Left ventricle myocardium inferior (tissue), 1 donor: ENCODE results near the gene CLSTN2. TPM values are rescaled to one million over a fixed set of nuclear protein-coding genes. Genes with fewer than 3 reads are reported as not detected.

Experiments
- DNase-seq: peaks from one replicate; pipeline ENCODE4 v3.0.0-alpha.2; 2020
- H3K27ac ChIP-seq: fragments of 200-600 bp; replicated peaks from 2 replicates; pipeline ENCODE4 v1.8.0; 2021
- H3K27me3 ChIP-seq: fragments of 200-600 bp; 2 replicates; pipeline ENCODE4 v1.8.0; 2021; ENCODE audit warnings: low read depth
- H3K36me3 ChIP-seq: fragments of 200-600 bp; 2 replicates; pipeline ENCODE4 v1.8.0; 2021
- H3K4me1 ChIP-seq: fragments of 200-600 bp; 2 replicates; pipeline ENCODE4 v1.8.0; 2021
- H3K4me3 ChIP-seq: fragments of 200-600 bp; 2 replicates; pipeline ENCODE4 v1.8.0; 2021; ENCODE audit warnings: mild to moderate bottlenecking, moderate library complexity
- H3K9me3 ChIP-seq: fragments of 200-600 bp; replicated peaks from 2 replicates; pipeline ENCODE4 v1.8.0; 2021
- intact Hi-C: fragments of 100-400 bp; cut with micrococcal nuclease; formaldehyde crosslinking; loops from one replicate; pipeline ENCODE4 v1.11.0; 2022
- total RNA-seq: library from RNA; stranded (reverse); fragmentation: NEBNext Ultra II Directional; extraction: Animal tissue kit (Norgen Biotek cat#: 25700); gene quantifications from one replicate; pipeline ENCODE4 v1.2.1, GENCODE V29; 2021
- TF ChIP-seq, protein P1 (sequence below): fragments of 200-600 bp; IDR thresholded peaks from 2 replicates; pipeline ENCODE4 v1.8.0; 2021; ENCODE audit warnings: antibody characterized with exemption, mild to moderate bottlenecking, borderline replicate concordance
- donor health status: DM: no; HTN: yes; CAD: no; lungs with severe emphysema.

CLSTN2 gene
- total RNA-seq, 1 donor from 2014 or later = 7.0 TPM

DNA sequence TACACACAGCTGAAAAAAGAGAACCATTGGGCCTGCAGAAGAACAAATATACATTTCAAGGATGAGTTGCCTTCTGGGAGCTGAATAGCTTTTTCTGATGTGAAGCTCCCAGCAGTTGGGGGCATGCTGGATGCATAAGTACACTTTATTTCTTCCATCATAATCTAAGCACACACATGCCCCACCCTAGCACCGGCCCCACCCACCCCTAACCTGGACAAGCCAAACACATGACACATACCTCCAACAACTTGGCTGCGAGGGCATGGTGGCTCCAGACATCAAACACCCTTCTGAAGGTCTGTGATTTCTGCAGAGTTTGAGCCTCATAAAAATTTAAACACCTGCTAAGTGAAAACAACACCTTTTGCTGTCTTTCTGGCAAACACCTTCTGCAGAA is 435.7 kb downstream of the CLSTN2 start:
- no peak for DNase-seq
- TF ChIP-seq, protein P1, sequence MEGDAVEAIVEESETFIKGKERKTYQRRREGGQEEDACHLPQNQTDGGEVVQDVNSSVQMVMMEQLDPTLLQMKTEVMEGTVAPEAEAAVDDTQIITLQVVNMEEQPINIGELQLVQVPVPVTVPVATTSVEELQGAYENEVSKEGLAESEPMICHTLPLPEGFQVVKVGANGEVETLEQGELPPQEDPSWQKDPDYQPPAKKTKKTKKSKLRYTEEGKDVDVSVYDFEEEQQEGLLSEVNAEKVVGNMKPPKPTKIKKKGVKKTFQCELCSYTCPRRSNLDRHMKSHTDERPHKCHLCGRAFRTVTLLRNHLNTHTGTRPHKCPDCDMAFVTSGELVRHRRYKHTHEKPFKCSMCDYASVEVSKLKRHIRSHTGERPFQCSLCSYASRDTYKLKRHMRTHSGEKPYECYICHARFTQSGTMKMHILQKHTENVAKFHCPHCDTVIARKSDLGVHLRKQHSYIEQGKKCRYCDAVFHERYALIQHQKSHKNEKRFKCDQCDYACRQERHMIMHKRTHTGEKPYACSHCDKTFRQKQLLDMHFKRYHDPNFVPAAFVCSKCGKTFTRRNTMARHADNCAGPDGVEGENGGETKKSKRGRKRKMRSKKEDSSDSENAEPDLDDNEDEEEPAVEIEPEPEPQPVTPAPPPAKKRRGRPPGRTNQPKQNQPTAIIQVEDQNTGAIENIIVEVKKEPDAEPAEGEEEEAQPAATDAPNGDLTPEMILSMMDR = no peak
- intact Hi-C loops = no loop called here
- H3K4me1 ChIP-seq = no peaks in the 10 kb centered on the region
- no peak overlapping the region for H3K4me3 ChIP-seq
- no peaks in the 10 kb centered on the region for H3K9me3 ChIP-seq
- H3K27me3 ChIP-seq = peaks cover 25% of the 10 kb centered on the region
- no peaks in the 10 kb centered on the region for H3K36me3 ChIP-seq
- H3K27ac ChIP-seq = no peak overlapping the region

DNA sequence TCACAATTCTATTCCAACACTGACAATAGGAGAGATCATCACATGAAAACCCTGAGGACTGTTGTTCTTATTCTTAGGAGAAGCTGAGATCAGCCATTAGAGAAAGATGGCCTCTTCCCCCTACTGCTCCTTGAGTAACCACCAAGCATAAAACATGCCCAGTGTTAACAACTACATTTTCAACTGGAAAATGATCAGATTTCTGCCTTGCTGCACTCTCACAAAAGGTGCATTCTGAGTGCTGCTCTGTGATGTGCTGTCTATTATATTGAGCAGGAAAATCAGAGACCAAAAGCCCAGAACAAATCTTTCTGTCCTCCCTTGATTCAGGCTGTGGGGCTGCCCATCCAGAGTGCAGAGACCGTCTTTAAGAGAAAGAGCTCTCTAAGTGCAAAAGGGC is 438.2 kb downstream of the CLSTN2 start:
- H3K27ac ChIP-seq = no peak overlapping the region
- H3K4me1 ChIP-seq = no peaks in the 10 kb centered on the region
- H3K4me3 ChIP-seq = no peak overlapping the region
- peaks cover 22% of the 10 kb centered on the region for H3K27me3 ChIP-seq
- H3K36me3 ChIP-seq = no peaks in the 10 kb centered on the region
- no peak for DNase-seq
- H3K9me3 ChIP-seq = no peaks in the 10 kb centered on the region
- intact Hi-C loops = no loop called here
- TF ChIP-seq, protein P1 = no peak

- DNase-seq = no peak
- no peaks in the 10 kb centered on the region for H3K4me1 ChIP-seq
- H3K36me3 ChIP-seq = no peaks in the 10 kb centered on the region
- intact Hi-C loops = no loop called here
- H3K4me3 ChIP-seq = no peak overlapping the region
- TF ChIP-seq, protein P1 = no peak
- H3K9me3 ChIP-seq = no peaks in the 10 kb centered on the region
- no peak overlapping the region for H3K27ac ChIP-seq
- H3K27me3 ChIP-seq = peaks cover 13% of the 10 kb centered on the region
Observed at GRCh38 chr3:140375002-140375401, 440.0 kb downstream of the CLSTN2 start.

DNA sequence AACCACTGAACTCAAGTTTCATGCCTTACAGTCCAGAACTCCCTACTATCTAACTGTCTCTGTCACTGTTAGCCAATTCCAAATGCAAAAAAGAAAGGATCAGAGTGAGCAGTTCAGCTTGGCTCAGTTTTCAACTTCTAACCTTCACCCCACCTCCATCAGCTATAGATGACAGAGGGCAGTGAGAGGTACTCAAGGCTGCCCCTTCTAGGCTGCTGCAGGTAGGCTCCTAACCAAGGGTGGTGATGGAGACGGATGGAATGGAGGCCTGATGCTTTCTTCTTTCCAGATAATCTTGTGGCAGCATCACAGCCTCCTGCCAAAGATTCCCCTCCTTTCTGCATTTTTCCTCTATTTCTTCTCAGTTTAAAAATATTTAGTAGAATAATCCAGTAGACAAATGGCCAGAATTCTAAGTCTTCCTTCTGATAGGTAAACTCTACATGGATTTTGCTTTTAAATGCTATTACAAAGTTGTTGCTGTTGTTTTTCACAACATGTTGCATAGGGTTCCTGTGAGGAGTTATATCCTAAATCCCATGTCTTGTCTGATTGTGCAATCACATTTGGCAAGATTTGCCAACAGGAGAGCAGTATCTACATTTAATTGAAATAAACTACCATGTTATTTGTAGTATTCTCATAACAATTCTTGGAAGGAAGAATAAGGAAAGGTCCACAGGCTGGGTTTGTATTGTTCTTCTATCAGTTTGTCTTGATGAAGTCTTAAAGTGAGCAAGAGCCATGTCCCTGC is 441.3 kb downstream of the CLSTN2 start:
- H3K27me3 ChIP-seq = peaks cover 6% of the 10 kb centered on the region
- intact Hi-C loops = no loop called here
- H3K27ac ChIP-seq = no peak overlapping the region
- H3K4me3 ChIP-seq = no peak overlapping the region
- no peaks in the 10 kb centered on the region for H3K4me1 ChIP-seq
- TF ChIP-seq, protein P1 = no peak
- no peaks in the 10 kb centered on the region for H3K9me3 ChIP-seq
- no peak for DNase-seq
- H3K36me3 ChIP-seq = no peaks in the 10 kb centered on the region

- no peaks in the 10 kb centered on the region for H3K36me3 ChIP-seq
- TF ChIP-seq, protein P1 = no peak
- H3K27me3 ChIP-seq = peaks cover 6% of the 10 kb centered on the region
- H3K4me3 ChIP-seq = no peak overlapping the region
- no peak for DNase-seq
- intact Hi-C loops = no loop called here
- no peaks in the 10 kb centered on the region for H3K9me3 ChIP-seq
- no peak overlapping the region for H3K27ac ChIP-seq
- no peaks in the 10 kb centered on the region for H3K4me1 ChIP-seq
Observed at GRCh38 chr3:140377644-140378043, 442.7 kb downstream of the CLSTN2 start.
